22Rv1 (cell line): ENCODE results near the gene PARP3.

Source experiments
- ZFX ChIP-seq: fragments of 450-650 bp; IDR thresholded peaks from 2 replicates; pipeline ENCODE4 v1.6.1; 2017; ENCODE audit warnings: antibody characterized with exemption, borderline replicate concordance
- TF ChIP-seq, protein P1 (sequence below): fragments of 450-650 bp; IDR thresholded peaks from 2 replicates; pipeline ENCODE4 v1.5.1; 2017; ENCODE audit warnings: mild to moderate bottlenecking

DNA sequence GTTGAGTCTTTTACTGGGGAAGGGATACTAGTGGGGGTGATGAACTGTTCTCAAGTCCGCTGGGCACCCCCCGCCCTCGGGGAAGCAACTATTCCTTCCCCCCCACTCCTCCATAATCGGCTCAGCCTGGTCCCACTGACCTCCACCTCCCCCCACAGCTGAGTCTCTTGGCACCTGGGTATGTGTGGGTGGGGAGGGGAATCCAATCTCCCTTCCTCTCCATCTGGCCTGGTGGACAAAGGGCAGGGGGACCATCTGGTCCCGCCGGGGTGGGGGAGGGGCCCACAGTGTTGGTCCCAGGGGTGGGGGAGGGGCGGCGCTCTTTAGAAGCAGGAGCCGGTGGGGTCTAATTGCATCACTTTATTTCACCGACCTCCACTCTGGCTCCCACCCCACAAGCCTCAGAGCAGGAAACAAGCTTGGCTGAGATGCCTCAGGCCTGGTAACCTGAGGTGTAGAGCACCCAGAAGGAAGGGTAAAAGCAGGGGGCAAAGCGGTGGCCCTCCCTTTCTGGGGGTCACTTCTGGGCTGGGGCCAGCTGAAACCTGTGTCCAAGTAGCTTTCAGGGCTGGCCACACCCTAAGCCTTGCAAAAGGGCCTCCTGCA lies 26.1 kb downstream of the PARP3 start:
- TF ChIP-seq, protein P1, sequence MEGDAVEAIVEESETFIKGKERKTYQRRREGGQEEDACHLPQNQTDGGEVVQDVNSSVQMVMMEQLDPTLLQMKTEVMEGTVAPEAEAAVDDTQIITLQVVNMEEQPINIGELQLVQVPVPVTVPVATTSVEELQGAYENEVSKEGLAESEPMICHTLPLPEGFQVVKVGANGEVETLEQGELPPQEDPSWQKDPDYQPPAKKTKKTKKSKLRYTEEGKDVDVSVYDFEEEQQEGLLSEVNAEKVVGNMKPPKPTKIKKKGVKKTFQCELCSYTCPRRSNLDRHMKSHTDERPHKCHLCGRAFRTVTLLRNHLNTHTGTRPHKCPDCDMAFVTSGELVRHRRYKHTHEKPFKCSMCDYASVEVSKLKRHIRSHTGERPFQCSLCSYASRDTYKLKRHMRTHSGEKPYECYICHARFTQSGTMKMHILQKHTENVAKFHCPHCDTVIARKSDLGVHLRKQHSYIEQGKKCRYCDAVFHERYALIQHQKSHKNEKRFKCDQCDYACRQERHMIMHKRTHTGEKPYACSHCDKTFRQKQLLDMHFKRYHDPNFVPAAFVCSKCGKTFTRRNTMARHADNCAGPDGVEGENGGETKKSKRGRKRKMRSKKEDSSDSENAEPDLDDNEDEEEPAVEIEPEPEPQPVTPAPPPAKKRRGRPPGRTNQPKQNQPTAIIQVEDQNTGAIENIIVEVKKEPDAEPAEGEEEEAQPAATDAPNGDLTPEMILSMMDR = no peak
- TF ChIP-seq ZFX = no peak
